GM21717 (cell line): ENCODE results near the gene DOCK6.

ENCODE experiments used
- ATAC-seq: cut with Tn5 transposase; IDR thresholded peaks from one replicate; pipeline ENCODE4 v1.9.1; 2021; ENCODE audit warnings: mild to moderate bottlenecking, moderate library complexity; ENCODE audit not compliant: unreplicated experiment

DOCK6 gene

GRCh38 chr19:11279505-11280236 lies 17.3 kb upstream of the DOCK6 start:
- ATAC-seq = no peak

DNA sequence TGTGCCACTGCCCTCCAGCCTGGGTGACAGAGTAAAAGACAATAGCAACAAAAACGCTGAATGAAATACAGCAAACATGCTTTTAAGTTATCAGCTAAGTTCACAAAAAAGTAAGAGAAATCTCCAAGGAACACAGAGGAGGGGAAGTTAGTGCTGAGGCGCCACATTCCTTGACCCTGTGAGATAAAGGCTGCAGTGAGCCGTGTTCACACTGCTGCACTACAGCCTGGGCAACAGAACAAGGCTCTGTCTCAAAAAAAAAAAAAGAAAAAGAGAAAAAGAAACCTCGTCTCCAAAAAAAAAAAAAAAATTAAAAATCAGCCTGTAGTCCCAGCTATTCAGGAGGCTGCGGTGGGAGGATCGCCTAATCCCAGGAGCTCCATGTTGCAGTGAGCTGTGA lies 16.3 kb upstream of the DOCK6 start:
- no peak for ATAC-seq

DNA sequence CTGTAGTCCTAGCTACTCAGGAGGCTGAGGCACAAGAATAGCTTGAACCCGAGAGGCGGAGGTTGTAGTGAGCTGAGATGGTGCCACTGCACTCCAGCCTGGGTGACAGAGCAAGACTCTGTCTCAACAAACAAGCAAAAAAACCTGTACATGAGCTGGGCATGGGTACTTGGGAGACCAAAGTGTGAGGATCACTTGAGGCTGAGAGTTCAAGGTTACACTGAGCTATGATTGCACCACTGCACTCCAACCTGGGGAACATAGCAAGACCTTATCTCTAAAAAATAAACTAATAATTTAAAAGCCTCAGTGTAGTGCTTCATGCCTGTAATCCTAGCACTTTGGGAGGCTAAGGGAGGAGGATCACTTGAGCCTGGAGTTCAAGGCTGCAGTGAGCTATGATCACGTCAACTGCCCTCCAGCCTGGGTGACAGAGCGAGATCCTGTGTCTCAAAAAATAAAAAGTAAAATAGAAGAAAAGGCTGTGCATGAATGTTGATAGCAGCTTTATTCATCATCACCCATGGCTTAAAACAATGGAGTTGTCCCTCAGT lies 12.3 kb upstream of the DOCK6 start:
- no peak for ATAC-seq

DNA sequence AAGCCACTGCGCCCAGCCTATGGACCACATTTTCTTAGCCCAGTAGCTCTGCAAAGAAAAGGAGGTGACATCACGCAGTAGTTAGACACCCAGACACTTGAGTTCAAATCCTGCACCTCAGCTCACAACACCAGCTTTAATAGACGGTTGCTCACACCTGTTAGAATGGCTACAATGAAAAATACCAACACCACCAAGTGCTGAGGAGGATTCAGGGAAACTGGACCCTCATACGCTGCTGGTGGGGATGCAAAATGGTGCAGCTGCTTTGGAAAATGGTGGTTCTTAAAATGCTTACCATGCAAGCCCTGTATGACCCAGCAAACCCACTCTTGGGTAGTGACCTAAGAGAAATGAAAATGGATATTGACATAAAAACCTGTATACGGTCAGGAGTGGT lies 11.7 kb upstream of the DOCK6 start:
- no peak for ATAC-seq

- no peak for ATAC-seq
Measured at GRCh38 chr19:11273296-11273695, 11.0 kb upstream of the DOCK6 start.

DNA sequence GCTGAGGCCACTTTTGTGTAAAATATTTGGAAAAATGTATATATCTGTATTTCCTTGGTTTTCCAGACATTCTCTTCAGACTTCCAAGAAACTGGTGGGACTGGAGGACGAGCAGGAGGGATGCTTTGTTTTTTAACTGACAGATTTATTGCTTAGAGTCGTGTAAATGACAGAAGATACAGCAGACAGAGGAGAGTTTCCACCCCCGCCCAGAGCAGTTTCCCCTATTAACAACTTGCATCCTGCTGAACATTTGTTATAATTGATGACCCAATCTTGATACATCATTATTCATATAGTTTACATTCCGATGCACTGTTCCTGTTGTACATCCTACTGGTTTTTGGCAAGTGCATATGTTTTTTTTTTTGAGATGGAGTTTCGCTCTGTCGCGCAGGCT lies 7.1 kb upstream of the DOCK6 start:
- ATAC-seq = no peak

DNA sequence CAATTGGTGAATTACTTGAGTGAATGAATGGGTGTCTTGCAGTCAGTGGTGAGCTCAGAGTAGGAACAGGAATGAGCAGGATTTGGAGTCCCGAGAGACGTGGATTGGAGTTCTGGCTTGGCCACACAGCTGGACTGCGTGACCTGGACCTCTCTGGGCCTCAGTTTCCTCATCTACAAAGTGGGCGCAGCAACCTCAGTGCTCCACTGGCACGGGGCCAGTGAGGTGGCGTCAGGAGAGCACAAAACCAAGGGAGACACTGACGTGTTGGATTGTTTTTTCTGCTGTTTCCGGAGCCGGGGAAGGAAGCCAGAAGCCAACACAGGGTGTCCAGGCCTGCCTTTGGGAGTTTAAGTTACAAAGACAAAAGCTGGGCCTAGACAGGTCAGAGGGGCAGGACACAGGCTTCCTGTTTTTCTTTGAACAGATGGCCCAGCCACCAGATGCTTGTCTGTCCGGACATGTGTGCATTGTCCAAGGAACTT lies 6.5 kb upstream of the DOCK6 start:
- no peak for ATAC-seq

DNA sequence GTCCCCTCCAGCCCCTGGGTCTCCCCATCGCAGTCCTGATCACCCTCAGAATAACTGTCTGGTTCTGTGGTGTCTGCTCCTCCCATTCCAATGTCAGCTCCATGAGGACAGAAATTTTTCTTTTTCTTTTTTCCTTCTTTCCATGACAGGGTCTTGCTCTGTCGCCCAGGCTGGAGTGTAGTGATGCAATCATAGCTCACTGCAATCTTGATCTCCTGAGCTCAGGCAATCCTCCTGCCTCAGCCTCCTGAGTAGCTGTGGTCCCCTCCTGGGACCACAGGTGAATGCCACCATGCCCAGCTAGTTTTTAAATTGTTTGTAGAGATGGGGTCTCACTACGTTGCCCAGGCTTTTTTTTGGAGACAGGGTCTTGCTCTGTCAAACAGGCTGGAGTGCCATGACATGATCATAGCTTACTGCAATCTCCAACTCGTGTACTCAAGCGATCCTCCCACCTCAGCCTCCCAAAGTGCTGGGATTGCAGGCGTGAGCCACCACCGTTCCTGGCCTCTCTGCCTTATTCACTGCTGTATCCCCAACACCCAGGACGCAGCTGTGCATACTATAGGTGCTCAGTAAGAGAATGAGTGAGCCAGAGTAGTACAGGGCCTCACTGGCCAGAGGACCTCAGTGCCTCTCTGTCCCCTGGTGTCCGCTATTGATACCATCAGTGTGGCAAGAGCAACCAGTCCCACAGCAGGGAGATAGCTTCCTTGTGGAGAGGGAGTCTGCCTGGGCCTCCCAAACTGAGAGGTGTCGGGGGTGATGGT lies 5.2 kb upstream of the DOCK6 start:
- no peak for ATAC-seq

DNA sequence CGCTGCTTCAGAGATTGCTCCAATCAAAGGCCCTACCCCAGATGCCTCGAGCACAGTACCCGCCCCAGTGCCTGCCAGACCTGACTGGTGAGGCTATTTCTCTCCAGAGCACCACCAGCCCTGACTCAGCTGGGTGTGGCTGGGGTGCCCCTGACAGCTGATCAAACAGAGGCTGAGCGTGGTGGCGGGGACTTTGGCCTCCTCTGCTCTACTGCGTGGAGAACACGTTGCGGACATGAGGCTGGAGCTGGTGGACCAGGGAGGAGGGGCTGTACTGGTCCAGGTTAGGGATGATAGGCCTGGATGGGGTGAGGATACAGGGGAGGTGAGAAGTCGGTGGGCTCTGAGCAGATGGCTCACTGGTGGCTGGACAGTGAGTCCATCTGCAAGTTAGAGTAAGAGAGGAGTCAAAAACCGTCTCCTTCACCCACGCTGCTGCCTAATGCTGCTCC lies 3.5 kb upstream of the DOCK6 start:
- no peak for ATAC-seq

GRCh38 chr19:11265177-11265784 lies 3.0 kb upstream of the DOCK6 start:
- ATAC-seq = no peak

GRCh38 chr19:11264452-11265176 lies 2.3 kb upstream of the DOCK6 start:
- no peak for ATAC-seq

DNA sequence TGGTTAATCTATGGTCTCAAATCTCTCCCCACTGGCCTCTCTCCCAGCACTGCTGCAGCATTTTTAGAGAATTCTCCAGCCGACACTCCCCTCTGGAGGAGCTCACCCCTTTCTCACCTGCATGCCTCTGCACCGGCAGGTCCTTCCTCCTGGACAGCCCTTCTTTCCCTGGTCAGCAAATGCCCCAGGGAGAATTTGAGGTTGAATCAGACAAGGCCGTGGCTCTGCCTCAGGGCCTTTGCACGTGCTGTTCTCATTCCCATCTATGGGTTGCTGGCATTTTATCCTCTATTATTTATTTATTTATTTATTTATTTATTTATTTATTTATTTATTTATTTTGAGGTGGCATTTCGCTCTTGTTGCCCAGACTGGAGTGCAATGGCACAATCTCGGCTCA lies 1.4 kb upstream of the DOCK6 start:
- ATAC-seq = no peak

DNA sequence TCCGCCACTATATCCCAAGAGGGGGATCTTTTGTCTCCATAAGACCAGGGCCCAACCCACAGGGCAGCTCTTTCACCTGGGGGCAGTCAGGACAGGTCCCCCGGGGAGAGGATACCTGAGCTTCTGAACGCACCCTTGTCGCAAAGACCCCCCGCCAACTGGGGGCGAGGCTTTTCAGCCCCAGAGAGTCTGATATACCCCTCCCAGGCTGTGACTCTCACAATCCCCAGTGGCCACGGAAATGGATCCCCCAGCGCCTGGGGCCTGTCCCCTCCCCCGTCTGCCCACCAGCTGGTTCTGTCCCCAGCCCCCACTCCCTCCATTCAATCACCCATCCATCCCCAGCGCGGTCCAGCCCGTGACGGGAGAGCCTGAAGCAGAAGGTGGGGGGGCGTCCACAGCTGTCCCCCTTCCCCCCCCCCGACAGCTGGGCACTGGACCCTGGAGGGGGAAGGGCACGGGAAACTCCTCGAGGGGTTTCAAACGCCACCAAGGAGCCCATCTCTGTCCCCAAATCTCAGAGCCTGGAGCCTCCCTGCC lies 823 bp downstream of the DOCK6 start:
- no peak for ATAC-seq

GRCh38 chr19:11260996-11261395 lies 1.3 kb downstream of the DOCK6 start:
- ATAC-seq = no peak

DNA sequence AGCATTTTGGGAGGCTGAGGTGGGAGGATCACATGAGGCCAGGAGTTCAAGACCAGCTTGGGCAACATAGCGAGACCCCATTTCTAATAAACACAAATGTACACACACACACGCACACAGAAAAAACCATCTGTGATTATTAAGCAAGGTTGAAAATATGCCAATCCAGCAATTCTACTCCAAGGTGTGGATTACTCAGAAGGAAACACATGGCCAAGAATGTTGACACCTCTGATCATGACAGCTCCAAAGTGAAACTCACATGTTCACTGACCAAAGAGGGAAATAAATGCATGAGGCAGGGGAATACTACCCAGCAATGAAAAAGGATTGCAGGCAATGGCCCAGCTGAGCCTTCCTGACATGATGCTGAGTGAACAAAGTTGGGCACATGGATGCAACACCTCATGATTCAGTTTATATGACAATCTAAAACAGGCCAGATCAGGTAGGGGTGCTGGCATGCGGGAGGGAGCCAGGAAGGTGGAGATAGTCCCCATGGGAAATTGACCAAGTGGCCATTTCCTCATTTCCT lies 4.4 kb downstream of the DOCK6 start:
- no peak for ATAC-seq

DNA sequence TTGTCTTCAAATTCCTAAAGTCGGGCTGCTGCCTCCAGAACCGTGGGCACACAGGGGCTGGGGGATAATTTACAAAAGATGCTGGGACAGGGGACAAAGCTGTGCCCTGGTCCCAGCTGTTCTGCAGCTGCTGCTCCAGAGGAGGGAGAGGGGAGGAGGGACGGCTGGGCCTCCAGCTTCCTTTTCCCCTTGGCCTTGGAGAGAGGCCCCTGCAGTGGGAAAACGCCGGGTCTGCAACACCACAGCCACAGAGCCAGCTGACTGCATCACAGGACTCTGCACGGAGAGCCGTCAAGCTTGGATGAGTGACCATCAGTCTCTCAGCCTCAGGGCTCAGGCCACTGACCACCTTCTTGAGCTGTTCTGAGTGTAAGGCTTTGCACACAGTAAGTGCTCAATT lies 6.1 kb downstream of the DOCK6 start:
- no peak for ATAC-seq

GRCh38 chr19:11254666-11255065 lies 7.7 kb downstream of the DOCK6 start:
- ATAC-seq = no peak

DNA sequence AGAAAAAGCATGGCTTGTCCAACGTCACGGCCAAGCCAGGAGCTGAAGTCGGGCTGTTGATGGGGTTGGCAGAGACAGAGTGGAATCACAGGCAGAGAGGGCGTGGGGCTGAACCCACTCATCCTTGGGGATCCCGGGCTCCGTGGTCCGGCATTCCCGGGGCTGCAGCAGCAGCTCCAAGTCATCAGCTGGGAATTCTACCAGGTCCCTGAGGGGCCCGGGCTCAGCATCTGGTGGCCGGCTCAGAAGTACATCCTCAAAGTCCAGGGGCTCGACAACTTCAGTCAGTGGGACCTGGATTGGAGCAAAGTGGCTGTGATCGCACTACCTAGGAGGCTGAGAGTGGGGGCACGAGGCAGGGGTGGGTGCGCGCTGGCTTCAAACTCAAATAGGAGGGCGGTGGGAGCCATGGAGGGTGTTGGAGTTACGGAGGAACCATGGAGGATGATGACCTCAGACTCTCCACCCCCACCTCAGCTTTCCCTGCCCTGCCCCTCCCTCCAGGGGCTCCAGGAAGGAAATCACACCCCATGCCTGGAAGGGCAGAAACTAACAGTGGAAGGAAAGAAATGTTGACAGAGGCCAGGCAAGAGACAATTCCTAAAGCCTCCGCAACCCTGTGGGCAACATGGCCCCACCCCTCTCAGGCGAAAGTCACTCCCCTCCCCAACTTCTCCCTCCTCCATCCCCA lies 9.5 kb downstream of the DOCK6 start:
- ATAC-seq = no peak

DNA sequence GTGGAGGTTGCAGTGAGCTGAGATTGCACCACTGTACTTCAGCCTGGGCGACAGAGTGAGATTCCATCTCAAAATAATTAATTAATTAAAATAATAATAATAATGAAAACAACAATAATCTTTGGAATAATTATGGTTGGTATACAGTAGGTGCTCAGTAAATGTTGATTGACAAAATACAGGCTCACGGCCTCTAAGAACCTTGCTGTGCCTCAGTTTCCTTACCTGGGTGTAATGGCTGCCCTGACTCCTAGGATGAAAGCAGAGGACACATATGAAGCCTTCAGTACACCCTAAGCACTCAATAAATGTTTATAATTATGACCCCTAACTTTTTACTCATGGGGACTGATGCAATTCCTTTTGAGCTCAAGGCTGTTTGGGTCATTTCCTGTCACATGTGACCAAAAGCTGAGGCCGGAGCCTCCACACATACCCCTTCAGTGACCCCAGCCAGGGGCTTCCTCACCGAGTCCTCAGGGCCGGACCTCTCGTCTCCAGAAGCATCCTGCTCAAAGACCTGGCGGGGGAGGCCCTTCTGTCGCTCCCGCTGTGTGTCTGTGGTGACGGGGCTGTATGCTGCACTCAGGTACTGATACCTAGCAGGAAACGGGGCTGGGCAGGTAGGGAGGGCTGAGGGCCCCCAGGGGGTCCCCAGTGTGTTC lies 10.5 kb downstream of the DOCK6 start:
- ATAC-seq = no peak
